Activated CD8-positive, alpha-beta memory T cell treated with anti-CD3 and anti-CD28 coated beads for 36 hours (primary cell): ENCODE measurements around the gene TRIM56. TPM values are rescaled to one million over a fixed set of nuclear protein-coding genes. Genes with fewer than 3 reads are reported as not detected.
"Not testable (repeated sequence)": the region's sequence is repeated elsewhere in the genome, so short reads cannot be mapped to it uniquely, and the experiment has no call there.

ENCODE experiments used
- CTCF ChIA-PET: fragments of 350-600 bp; sonication (Branson Sonifier 250); formaldehyde crosslinking; loops from one replicate; lab custom pipeline; 2021; ENCODE audit warnings: antibody characterized with exemption; lab: Charles Lee
- POLR2A ChIA-PET: fragments of 350-600 bp; sonication (Branson Sonifier 250); formaldehyde crosslinking; loops from one replicate; lab custom pipeline; 2021; ENCODE audit warnings: antibody characterized with exemption; lab: Charles Lee
- total RNA-seq, 2 experiments: library from RNA; stranded (reverse); gene quantifications; one replicate each; pipeline ENCODE4 v1.2.3, GENCODE V29; 2021

Gene TRIM56
- total RNA-seq, 2 experiments from 2014 or later: 28.5 to 28.8 TPM

- POLR2A ChIA-PET: interaction anchor here (0.6 kb wide), 1 partner anchor 20 kb away, joined by 4 read pairs; the partner anchor contains the start of gene TRIM56
- CTCF ChIA-PET: not testable (repeated sequence)
Observed at GRCh38 chr7:101105248-101105647, 20.0 kb downstream of the TRIM56 start.

GRCh38 chr7:101106386-101106785 lies 21.1 kb downstream of the TRIM56 start:
- ChIA-PET POLR2A (no interaction called here), CTCF (no interaction called here)

DNA sequence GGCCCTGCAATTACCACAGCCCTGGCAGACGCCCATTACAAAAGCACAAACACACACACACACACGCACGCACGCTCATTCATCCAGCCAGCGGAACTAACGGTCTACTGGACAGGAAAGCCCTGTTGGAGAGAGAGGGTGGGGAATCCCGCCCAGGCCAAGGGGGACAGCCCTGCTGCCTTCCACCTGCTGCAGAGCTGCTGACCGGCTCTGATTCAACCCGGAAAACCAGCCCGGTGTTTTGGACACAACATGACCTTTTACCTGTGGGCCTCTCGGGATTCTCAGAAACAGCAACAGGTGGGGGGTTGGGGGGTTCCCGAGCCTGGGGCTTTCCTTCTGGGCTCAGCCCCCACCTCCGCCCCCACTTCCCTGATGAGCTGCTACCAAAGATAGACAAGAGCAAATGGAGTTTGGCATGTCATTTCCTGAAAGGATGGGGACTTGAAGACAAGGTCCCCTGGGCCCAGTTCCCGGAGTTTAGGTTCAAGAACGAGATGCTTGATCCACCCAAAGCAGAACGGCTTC lies 23.1 kb downstream of the TRIM56 start:
- POLR2A ChIA-PET: no interaction called here
- CTCF ChIA-PET: interaction anchor here (0.7 to 1.4 kb wide), 2 partner anchors 9 to 14 kb away, joined by 3 to 4 read pairs; no protein-coding TSS in a partner anchor

GRCh38 chr7:101108961-101109360 lies 23.7 kb downstream of the TRIM56 start:
- CTCF ChIA-PET: interaction anchor here (1.4 kb wide), 1 partner anchor 14 kb away, joined by 4 read pairs; no protein-coding TSS in a partner anchor
- POLR2A ChIA-PET: no interaction called here

- CTCF ChIA-PET: interaction anchor here (1.4 kb wide), 1 partner anchor 15 kb away, joined by 4 read pairs; no protein-coding TSS in a partner anchor
- POLR2A ChIA-PET: no interaction called here
Observed at GRCh38 chr7:101109368-101109767, 24.1 kb downstream of the TRIM56 start.

- ChIA-PET CTCF (interaction anchor here (1.1 kb wide), 1 partner anchor 171 kb away, joined by 3 read pairs; no protein-coding TSS in a partner anchor), POLR2A (no interaction called here)
Observed at GRCh38 chr7:101111261-101111660, 26.0 kb downstream of the TRIM56 start.

- ChIA-PET POLR2A (no interaction called here), CTCF (interaction anchor here (1.1 kb wide), 1 partner anchor 171 kb away, joined by 3 read pairs; no protein-coding TSS in a partner anchor)
Observed at GRCh38 chr7:101112233-101112632, 27.0 kb downstream of the TRIM56 start.

DNA sequence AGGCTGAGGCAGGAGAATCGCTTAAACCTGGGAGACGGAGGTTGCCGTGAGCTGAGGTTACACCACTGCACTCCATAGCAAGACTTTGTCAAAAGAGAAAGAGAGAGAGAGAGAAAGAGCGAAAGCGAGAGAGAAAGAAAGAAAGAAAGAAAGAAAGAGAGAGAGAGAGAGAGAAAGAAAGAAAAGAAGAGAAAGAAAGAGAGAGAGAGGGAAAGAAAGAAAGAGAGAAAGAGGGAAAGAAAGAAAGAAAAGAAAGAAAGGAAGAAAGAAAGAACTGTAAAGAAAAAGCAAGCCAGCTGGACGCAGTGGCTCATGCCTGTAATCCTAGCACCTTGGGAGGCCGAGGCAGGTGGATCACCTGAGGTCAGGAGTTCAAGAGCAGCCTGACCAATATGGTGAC lies 27.9 kb downstream of the TRIM56 start:
- CTCF ChIA-PET, POLR2A ChIA-PET: not testable (repeated sequence)

DNA sequence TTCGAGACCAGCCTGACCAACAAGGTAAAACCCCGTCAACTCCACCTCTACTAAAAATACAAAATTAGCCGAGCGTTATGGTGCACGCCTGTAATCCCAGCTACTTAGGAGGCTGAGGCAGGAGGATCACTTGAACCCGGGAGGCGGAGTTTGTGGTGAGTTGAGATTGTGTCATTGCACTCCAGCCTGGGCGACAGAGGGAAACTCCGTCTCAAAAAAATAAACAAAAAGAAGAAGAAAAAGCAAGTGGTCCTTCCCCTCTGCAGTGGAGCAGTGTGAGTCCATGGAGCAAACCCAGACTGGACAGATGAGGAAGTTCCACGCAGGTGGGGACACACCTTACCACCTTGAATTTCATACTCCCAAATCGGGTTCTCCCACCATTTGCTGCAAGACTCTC lies 28.6 kb downstream of the TRIM56 start:
- CTCF ChIA-PET: interaction anchor here (0.6 kb wide), 1 partner anchor 645 kb away, joined by 3 read pairs; no protein-coding TSS in a partner anchor
- POLR2A ChIA-PET: no interaction called here

DNA sequence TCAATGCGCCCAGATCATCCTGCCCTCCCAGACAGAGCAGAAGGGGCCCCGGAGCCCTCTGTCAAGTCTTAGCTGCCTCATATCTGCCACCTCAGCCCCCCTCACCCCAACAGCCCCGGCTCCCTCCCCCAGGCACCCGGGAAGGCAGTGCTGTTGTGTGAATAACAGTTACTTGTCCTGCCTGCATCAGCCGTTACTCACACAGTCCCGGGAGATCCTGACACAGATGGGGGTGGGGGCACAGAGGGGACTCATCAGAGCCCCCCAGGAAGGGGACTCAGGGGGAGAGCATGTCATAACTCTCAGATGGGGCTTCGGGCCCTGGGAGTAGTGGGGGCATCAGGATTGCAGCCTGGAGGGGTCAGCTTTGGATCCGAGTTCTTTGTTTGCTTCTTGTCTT lies 29.2 kb downstream of the TRIM56 start:
- CTCF ChIA-PET: no interaction called here
- POLR2A ChIA-PET: no interaction called here

DNA sequence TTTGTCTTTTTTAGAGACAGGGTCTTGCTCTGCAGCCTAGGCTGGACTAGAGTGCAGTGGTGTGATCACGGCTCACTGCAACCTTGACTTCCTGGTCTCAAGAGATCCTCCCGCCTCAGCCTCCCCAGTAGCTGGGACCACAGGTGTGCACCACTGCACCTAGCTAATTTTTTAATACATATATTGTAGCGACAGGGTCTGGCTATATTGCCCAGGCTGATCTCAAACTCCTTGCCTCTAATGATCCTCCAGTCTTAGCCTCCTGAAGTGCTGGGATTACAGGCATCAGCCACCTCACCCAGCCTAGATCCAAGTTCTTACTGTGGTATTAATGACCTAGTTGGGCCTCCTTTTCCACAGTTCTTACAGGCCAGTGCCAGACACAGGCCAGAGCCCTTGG lies 29.9 kb downstream of the TRIM56 start:
- POLR2A ChIA-PET: no interaction called here
- CTCF ChIA-PET: no interaction called here

GRCh38 chr7:101116898-101117297 lies 31.6 kb downstream of the TRIM56 start:
- CTCF ChIA-PET: interaction anchor here (0.5 to 0.7 kb wide), 3 partner anchors 9 to 30 kb away, joined by 3 to 4 read pairs (median 3); no protein-coding TSS in a partner anchor
- POLR2A ChIA-PET: no interaction called here

- ChIA-PET CTCF (interaction anchor here (0.6 to 0.7 kb wide), 2 partner anchors 136 to 321 kb away, joined by 3 to 5 read pairs; no protein-coding TSS in a partner anchor), POLR2A (no interaction called here)
Observed at GRCh38 chr7:101118856-101119255, 33.6 kb downstream of the TRIM56 start.

GRCh38 chr7:101119876-101120275 lies 34.6 kb downstream of the TRIM56 start:
- ChIA-PET CTCF (no interaction called here), POLR2A (no interaction called here)

- POLR2A ChIA-PET: no interaction called here
Observed at GRCh38 chr7:101120315-101120714, 35.0 kb downstream of the TRIM56 start.

DNA sequence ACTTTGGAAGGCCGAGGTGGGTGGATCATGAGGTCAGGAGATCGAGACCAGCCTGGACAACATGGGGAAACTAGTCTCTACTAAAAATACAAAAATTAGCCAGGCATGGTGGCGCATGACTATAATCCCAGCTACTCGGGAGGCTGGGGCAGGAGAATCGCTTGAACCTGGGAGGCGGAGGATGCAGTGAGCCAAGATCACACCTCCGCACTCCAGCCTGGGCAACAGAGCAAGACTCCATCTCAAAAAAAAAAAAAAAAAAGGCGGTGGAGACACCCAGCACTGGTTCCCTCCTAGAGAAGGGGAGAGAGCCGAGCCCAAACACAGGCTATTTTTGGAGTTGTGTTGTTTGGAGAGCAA lies 36.3 kb downstream of the TRIM56 start:
- CTCF ChIA-PET, POLR2A ChIA-PET: not testable (repeated sequence)

More at GRCh38 chr7:101120315-101120714, 35.0 kb downstream of the TRIM56 start:
- CTCF ChIA-PET: no interaction called here

- CTCF ChIA-PET: interaction anchor here (1.1 to 1.7 kb wide), 4 partner anchors 22 to 224 kb away, joined by 3 to 7 read pairs (median 3); no protein-coding TSS in a partner anchor
- POLR2A ChIA-PET: no interaction called here
Observed at GRCh38 chr7:101121991-101122932, 37.0 kb downstream of the TRIM56 start.

DNA sequence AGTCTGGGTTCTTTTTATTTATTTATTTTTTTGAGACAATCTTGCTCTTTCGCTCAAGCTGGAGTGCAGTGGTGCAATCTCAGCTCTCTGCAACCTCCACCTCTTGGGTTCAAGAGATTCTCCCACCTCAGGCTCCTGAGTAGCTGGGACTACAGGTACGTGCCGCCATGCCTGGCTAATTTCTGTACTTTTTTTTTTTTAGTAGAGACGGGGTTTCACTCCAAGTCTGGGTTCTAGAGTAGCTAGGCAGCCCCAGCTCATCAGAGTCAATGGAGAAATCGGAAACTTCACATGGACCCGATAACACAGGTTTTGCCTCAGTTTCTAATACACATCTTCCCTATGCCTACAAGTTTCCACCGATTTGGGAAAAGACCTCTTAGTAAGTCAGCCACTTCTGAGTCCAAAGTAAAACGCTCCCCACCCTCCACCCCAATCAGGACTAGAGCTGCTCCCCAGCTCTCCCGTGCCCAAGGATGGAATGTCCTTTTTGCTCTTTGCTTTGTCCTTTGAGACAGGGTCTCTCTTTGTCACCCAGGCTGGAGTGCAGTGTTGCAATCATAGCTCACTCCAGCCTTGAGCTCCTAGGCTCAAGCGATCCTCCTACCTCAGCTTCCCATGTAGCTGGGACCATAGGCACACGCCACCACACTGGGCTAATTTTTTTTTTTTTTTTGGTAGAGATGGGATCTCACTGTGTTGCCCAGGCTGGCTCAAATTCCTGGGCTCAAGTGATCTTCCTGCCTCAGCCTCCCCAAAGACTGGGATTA lies 37.8 kb downstream of the TRIM56 start:
- ChIA-PET CTCF (interaction anchor here (0.6 to 1.7 kb wide), 5 partner anchors 21 to 225 kb away, joined by 3 to 7 read pairs (median 3); no protein-coding TSS in a partner anchor), POLR2A (no interaction called here)

DNA sequence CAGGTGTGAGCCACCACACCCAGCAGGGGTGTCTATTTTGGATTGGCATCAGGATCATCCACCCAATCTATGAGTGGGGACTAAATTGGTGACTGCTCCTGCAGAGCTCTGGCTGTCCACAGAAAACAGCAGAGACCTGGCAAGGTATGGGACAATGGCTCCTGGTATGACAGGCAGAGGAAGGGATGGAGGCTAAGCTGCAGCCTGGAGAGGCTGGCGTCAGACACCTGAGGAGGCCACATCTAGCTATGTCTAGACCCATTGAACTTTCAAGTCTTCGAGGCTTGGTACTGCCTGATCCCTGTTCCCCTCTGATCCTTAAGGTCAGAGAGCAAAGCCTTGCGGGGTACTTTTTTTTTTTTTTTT lies 38.4 kb downstream of the TRIM56 start:
- POLR2A ChIA-PET: no interaction called here
- CTCF ChIA-PET: interaction anchor here (0.6 to 1.7 kb wide), 4 partner anchors 20 to 226 kb away, joined by 3 to 7 read pairs (median 3); no protein-coding TSS in a partner anchor
